ENCODE measurements around the gene TRAK1.

The TRAK1 gene

DNA sequence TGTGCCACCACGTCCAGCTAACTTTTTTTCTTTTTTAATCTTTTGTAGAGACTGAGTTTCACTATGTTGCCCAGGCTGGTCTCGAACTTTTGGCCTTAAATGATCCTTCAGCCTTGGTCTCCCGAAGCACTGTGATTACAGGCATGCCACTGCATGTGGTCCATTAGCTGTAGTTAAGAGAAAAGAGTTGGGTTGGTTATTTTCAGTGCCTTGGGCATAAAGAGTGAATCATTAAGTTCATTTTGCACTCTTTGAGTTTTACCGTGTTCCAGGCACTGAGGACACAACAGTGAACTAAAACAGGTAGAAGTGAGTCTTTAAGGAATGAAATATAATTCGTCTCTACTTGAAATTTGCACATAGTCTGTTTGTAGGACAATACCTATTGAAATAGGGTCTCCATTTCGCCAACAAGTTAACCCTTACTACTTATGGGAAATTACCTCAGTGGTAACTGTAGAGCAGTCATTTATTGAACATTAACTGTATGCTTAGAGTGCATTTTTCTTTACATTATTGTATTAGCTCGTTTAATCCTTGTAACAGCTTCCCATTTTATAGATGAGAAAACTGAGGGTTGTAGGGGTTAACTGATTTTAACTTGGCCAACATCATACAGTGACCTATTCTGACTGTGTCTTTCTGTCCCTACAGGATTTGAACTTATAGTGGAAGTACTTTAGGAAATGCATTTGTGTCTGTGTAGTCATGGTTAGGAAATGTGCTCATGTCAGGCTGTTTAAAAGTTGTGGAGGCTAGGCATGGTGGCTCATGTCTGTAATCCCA, 22.7 kb upstream of the TRAK1 start:
- no peak for DNase-seq

DNA sequence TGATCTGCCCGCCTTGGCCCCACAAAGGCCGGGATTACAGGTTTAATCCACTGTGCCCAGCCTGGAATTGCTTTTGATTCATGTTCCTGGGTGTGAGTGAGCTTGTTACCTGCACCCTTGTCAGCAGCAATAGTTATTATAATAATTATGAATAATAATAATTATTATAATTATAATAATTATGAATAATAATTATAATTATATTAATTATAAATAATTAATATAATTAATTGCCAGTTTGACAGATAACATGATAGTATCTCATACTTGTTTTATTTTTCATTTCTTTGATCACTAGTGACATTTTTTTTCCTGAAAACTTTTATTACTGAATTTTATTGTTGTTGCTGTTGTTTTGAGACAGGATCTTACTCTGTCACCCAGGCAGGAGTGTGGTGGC, 21.1 kb upstream of the TRAK1 start:
- no peak for DNase-seq

DNA sequence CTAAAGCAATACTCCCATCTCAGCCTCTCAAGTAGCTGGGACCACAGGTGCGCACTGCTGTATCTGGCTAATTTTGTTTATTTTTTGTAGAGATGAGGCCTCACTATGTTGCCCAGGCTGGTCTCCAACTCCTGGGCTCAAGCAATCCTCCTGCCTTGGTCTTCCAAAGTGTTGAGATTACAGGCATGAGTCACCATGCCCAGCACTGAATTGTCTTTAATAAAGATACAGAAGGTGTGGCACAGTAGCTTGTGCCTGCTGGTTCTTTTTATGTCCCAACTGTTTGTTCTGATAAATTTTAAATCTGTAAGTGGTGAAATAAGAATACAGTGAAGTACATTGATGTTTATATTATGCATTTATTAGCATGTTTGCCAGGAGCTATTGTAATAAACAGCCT, 20.6 kb upstream of the TRAK1 start:
- no peak for DNase-seq

DNA sequence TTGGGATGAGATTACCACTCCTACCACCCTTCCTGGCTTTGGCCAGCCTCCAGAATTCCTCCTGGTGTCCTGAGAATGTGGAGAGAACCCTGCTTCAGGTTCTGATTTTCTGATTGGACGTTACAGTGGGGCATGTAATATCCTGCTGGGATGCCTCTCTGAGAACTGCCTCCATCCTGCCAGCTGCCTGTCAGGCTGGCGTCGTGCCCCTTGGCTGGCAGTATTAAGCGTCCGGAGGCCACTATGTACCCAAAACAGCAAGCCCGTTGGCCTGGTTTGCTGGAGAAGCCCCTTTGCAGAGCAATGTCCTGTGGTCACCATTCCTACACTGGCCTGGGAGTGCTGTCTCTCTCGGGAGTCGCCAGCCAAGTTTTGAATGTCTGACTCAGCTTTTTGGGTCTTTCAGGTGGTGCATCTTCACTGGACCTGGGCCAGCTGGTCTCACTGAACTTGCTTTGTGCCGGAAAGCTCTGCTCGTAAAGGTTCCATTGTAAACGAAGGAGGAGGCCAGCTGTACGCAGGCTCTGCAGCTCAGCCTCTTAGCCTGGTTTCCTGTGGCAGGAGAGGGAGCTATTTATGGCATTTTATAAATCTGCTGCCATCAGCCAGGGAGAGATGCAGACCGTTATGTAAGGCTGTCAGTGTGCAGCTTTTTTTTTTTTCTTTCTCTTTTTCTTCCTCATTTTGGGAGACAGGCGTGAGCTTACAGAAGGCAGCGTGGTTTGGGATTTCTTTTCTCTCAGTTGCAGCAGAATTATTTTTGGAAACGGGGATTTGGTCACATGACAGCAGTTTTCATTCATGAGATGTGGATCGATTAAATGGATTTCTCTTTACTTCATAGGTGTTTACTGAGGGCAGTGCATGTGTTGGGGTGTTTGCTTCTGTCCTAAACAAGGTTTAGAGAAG, 19.0 kb upstream of the TRAK1 start:
- no peak for DNase-seq

DNA sequence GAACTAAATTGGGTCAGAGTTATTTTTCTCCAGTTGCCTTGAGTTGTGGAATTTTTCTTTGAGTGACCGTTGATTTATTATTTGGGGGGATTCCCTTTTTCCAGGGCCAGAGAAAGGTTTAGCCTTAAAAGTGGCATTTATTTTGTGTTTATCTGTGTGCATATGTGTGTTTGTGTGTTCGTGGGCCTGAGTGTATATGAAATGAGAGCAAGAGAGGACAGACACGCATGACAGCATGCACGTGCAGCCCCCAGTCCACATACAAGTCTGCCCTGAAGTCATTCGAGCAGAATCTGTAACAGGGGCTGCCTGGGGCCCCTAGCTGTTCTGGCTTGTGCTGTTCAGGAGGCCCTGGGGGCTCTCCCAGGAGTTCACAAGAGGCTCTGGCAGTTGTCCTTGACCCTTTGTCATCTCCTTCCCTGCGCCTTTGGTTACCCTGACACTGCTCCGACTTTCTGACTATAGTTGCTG, 18.3 kb upstream of the TRAK1 start:
- DNase-seq = no peak

DNA sequence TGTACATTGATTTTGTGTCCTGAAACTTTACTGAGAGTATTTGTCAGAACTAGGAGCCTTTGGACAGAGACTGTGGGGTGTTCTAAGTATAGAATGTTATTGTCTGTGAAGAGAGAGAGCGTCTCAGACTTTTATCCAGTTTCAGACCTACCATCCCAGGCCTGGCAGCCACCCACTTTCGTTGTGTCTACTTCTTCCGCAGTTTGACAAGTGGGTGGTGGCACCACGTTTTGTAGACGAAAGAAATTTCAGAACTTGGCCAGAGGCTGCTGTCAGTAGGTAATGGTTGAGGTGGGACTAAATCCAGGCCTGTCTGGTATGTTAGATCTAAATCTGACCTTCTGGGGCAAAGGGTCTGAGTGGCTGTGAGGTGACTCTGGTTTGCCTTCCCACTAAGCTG, 13.4 kb upstream of the TRAK1 start:
- DNase-seq = no peak

DNA sequence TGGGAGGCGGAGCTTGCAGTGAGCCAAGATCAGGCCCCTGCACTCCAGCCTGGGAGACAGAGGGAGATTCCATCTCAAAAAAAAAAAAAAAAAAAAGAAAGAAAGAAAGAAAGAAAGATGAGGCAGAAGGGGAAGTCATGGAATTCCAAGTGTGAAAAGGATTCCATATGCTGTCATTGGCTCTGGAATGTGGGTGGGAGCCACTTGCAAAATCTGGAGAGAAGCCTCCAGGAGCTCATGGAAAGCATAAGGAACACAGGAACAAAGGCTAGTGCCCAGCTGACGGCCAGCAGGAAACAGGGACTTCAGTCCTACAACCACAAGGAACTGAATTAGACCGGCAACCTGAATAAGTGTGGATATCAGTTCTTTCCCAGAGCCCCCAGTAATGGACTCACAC, 12.5 kb upstream of the TRAK1 start:
- no peak for DNase-seq

DNA sequence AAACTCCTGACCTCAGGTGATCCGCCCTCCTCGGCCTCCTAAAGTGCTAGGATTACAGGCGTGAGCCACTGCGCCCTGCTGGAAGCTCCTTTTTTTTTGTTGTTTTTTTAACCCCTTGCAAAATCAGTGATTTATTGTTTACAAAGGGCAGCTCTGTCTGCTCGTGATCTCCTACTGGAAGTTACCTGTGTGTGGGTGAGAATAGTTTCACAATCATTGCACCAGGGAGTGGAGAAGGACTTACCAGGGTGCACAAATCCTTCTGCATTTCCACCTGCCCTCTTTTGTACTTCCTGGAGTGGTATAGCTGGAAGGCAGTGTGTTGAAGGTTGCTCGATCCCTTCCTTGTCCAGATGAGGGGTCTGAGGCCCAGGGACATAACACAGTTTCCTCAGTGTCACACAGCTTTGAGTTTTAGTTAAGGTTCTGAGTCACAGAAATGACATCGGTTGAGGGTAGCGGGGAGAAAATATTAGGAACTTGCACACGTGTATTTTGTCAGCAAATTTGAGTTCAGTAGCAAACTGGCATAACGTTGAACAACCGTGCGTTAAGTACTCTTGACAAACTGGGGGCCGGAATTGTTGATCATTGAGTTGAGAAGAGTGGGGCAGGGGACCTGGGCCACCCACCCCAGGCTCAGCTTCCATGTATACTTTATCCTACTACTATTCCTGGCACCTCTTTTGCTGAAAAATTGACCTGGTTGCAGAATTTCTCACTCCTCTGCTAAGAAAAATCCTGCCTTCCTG, 11.3 kb upstream of the TRAK1 start:
- DNase-seq = no peak

DNA sequence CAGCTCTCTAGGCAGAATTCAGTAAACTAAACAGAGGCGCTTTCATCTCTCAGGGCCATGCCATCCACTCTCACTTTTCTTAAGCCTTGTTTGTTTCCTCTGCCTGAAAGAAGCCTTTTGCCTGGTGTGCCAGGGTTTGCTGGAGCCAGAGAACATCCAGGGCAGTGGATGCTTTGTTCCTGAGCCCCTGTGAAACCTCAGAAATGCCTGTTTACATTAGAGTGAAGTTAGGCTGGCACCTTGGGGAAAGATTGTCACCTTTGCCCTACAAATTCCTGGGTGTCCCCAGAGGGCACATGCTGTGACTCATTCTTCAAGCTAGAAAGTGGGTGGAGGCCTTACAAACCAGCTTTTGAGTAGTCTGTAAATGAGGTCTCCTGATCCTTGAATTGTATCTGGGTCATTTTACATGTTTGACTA, 10.7 kb upstream of the TRAK1 start:
- peak; percentile 50 for DNase-seq

DNA sequence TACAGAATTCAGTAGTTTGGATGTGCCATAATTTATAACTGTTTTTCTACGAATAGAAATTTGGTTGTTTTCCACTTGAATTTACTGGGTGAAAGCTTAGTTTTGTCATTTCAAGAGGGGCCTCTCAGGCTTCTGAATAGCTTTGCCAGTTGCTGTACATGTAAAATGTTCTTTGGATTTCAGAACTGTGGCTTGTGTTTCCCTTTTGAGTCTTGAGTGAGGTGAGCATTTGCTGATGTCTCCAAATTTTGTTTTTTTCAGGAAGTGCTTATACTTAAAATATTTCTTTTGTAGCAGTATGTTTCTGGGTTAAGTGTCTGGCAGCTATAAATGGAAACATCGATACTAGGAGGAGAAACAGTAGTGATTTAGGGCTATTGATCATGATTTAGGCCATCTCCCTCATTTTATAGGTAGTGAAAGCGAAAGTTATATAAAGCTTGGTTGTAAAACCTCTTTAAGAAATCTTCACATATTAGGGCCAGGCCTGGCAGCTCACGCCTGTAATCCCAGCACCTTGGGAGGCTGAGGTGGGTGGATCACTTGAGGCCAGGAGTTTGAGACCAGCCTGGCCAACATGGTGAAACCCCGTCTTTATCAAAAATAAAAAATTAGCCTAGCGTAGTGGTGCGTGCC, 9.2 kb upstream of the TRAK1 start:
- DNase-seq = no peak

DNA sequence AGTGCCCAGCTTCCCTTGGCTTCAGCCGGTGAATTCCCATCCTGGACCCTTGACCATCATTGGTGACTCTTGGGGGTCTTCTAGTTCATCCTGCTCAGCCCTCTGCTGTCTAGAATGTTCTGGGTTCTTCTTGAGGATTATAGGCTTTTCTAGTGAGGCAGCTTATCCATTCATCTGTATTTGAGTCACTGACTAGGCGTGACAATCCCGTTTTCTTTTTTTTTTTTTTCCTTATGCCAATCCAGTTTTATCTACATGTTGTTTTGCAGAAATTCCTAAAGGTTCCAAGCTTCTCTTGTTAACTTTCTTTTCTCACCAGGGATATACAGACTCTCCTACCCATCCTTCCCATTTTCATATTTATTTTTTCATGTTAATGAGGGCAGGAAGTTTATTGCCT, 6.6 kb upstream of the TRAK1 start:
- DNase-seq = no peak

DNA sequence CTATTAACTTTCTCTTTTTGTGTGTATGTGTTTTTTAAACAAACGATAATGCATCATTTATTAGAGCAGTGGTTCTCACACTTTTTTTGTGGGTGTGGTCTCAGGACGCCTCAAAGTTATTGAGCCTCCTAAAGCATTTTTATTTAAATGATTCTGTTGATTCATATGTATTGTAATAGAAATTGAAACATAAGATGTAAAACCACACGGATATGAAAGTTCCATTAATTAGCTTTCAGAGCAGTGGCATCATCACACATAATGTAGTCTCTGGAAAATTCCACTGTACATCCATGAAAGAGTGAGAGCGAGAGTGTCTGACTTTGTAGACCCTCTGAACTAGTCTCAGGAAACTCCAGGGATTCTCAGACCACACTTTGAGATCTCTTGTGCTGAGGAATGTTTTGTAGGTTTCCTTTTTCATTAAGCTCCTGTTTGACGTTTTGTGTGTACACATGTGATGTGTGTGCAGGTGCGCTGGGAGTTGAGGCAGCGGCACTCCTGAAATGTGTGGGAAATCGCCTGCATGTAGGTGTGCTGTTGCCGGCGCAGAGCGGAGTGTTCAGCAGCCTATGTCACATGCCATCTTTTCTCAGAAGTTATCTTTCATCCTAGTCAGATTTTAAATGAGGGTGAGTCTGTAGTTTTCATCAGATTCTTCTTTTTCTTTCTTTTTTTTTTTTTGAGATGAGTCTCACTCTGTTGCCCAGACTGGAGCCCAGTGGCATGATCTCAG, 5.3 kb upstream of the TRAK1 start:
- no peak for DNase-seq

DNA sequence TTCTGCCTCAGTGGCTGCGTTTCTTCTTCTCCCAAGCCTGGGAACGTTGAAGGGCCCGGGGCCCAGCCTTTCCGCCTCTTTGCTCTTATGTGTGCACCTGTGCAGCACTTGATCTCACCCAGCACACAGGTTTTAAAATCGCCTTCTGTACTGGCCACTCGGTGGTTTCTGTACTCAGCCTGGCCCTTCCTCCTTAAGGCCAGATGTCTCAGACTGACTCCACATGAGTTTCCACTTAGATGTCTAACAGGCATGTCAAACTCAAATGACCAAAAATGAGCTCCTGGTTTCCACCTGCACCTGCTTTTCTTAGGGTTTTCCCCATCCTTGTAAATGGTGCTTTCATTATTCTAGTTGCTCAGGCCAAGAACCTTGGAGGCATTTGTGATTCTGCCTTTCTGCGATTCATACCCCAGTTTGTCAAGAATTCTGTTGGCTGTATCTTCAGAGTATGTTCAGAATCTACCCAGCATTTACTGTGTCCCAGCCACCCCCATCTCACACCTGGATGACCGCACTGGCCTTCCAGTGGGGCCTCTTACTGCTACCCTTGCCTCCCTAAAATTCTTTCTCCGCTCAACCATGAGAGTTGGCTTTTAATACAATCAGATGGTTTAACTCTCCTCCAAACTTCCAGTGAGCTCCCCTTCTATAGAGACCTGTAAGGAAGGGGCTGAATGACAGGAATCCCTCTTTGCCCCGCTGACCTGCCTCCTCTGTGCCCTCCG, 2.2 kb upstream of the TRAK1 start:
- no peak for DNase-seq

DNA sequence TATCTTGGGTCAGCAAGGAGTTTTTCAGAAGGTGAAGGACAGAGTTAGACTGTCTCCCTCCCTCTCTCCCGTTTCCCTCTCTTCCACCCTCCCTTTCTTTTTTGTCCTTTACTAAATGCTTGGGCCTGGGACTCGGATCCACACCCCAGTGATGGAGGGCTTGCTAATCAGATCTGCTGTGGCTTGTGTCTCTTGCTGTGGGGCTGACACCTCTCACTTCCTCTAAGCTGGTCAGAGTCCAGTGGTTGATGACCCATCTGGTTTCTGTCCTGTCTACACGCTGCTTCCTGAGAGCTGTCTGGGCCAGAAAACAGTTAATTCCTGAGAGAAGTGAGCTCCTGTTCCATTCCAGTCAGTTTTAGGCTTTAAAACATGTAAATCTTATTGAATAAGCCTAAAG, 849 bp downstream of the TRAK1 start:
- DNase-seq = no peak

DNA sequence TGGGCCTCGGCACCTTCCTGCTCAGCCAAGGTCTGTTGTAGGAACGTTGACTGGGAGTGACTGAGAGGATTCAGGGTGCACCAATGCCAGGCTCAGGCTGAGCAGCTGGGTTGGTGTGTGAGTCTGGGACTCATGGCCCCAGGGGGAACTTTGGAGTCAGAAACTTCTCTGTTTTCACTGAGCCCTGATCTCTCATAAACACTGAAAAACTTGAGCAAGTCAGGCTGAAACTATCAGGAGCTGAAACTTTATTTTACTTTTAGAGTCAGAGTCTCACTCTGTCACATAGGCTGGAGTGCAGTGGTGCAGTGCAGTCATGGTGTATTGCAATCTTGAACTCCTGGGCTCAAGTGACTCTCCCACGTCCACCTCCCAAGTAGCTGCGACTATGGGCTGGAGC, 3.0 kb downstream of the TRAK1 start:
- no peak for DNase-seq

DNA sequence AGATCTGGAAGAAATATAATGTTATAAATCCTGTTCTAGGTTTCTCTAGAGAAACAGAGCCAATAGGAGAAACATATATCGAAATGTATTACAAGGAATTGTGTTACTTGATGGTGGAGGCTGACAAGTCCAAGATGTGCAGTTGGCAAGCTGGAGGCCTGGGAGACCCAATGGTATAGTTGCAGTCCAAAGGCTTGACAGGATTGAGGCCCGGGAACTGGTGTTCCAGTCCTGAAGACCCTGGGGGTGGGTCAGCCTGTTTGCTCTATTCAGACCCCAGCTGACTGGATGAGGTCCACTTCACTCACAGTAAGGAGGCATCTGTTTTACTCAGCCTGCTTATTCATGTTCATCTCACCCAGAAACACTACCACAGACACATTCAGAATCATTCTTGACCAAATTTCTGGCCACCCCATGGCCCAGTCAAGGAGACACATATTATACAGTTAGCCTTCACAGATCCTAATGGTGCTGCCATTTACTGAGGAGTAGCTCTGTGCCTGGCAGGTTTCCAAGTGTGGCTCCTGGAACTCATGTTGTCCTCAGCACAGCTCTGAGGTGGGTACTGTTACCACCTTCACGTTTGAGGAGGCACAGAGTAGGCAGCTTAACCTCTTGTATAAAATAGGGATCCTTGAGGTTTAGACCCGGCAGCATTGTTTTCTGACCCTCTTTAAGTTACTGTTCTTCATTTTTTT, 3.7 kb downstream of the TRAK1 start:
- DNase-seq = no peak

DNA sequence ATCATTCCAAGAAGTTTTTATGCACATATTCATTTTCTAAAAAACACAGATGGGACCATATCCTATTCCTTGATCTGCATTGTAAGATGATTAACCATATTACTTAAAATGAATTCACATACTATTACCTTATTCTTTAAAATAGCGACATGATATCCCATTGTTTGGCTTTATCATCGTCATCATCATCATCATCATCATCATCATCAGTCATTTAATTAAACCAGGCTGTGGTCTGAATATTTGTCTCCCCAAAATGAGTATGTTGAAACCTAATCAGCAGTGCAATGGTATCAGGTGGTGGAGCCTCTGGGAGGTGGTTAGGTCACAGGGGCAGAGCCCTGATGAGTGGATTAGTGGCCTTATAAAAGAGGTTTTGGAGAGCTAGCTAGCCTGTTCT, 4.4 kb downstream of the TRAK1 start:
- DNase-seq = no peak

DNA sequence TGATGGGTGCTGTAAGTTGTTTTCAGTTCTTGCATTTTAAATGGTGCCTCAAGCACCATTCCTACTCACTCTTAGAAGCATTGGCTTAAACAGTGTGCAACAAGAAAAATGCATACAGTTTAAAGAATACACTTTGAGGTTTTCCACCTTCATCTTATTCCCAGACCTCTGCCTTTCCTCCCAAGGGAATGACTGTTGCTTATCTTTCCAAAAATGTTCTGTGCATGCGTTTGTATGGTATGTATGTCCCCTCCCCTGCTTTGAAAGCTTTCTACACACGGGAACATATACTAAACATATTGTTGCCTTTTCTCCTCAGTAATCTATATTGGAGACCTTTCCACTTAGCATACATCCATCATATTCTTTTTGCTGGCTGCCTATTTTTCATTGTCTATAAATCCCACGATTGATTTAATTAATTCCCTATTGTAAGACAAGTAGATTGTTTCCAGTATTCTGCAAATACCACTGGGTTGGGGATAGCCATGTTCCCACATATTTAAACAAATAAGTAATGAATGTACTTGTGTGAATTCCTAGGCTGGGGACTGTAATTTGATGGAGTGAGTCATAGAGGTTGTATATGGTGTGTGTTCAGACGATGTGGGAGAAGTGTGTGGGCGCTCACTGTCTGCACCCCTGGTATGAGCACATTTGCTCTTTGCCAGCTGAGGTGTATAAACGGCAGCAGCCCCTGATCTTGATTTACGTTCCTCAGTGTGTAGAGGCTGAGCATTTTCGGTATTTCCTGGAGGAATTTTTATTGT, 5.8 kb downstream of the TRAK1 start:
- DNase-seq = no peak

DNA sequence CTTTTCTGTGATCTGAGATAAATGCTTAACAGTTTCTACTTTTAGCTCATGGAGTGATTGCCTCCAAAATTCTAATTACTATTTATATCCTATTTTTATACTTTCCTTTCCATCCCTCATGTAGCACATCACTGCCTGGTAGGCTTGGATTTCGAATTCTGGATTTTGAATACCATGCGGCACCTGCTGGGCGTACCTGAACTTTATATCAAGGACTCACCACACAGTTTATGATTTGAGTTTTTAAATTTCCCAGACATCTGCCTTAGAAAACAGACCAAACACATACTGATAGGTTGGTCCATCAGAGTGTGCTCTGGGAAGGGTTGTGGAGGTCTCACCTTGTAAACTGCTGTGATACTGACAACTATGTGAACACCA, 6.4 kb downstream of the TRAK1 start:
- DNase-seq = no peak

DNA sequence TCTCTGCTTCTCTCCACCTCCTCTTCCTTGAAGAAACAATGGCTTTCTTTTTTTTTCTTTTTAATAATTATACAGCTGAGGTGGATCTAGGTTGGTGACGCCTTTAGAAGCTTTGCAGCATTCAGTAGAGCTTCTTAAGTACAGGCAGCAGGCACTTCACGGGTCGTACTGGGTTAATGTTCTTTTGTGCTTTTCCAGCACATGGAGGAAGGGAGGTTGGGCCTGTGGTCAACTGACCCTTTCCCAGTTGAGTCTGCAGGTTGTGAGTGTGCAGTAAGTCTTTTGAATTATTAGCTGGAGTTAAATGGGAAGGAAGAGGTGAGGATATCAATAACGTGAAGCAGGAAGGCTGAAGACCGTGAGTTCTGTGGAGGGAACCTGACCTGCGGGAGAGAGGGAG, 7.0 kb downstream of the TRAK1 start:
- no peak for DNase-seq

All from CD4-positive, alpha-beta T cell treated with Interleukin-4 for 4 hours (primary cell).